ENCODE results near the gene TBX19.
"Not testable (repeated sequence)": the region's sequence is repeated elsewhere in the genome, so short reads cannot be mapped to it uniquely, and the experiment has no call there.

Gene TBX19

GRCh38 chr1:168348146-168348709 lies 67.6 kb downstream of the TBX19 start:
- TF ChIP-seq POLR2A (IDR thresholded peaks at IDR 0.05; ENCODE audit: extremely low read depth, insufficient read length) (no peak), MYC (IDR thresholded peaks at IDR 0.05; ENCODE audit: low read depth, low read length) (no peak)
- TF ChIP-seq, protein P1, sequence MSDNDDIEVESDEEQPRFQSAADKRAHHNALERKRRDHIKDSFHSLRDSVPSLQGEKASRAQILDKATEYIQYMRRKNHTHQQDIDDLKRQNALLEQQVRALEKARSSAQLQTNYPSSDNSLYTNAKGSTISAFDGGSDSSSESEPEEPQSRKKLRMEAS (IDR thresholded peaks at IDR 0.05; ENCODE audit: low read depth, low read length), result no peak
- TF ChIP-seq, protein P2, sequence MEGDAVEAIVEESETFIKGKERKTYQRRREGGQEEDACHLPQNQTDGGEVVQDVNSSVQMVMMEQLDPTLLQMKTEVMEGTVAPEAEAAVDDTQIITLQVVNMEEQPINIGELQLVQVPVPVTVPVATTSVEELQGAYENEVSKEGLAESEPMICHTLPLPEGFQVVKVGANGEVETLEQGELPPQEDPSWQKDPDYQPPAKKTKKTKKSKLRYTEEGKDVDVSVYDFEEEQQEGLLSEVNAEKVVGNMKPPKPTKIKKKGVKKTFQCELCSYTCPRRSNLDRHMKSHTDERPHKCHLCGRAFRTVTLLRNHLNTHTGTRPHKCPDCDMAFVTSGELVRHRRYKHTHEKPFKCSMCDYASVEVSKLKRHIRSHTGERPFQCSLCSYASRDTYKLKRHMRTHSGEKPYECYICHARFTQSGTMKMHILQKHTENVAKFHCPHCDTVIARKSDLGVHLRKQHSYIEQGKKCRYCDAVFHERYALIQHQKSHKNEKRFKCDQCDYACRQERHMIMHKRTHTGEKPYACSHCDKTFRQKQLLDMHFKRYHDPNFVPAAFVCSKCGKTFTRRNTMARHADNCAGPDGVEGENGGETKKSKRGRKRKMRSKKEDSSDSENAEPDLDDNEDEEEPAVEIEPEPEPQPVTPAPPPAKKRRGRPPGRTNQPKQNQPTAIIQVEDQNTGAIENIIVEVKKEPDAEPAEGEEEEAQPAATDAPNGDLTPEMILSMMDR (IDR thresholded peaks at IDR 0.05; ENCODE audit: low read depth, low read length), result no peak
- DNase-seq (ENCODE audit: low read depth), result peak; percentile 52
- H3K4me3 ChIP-seq (ENCODE audit: low read depth, low read length), result peak overlapping the region; percentile 60

DNA sequence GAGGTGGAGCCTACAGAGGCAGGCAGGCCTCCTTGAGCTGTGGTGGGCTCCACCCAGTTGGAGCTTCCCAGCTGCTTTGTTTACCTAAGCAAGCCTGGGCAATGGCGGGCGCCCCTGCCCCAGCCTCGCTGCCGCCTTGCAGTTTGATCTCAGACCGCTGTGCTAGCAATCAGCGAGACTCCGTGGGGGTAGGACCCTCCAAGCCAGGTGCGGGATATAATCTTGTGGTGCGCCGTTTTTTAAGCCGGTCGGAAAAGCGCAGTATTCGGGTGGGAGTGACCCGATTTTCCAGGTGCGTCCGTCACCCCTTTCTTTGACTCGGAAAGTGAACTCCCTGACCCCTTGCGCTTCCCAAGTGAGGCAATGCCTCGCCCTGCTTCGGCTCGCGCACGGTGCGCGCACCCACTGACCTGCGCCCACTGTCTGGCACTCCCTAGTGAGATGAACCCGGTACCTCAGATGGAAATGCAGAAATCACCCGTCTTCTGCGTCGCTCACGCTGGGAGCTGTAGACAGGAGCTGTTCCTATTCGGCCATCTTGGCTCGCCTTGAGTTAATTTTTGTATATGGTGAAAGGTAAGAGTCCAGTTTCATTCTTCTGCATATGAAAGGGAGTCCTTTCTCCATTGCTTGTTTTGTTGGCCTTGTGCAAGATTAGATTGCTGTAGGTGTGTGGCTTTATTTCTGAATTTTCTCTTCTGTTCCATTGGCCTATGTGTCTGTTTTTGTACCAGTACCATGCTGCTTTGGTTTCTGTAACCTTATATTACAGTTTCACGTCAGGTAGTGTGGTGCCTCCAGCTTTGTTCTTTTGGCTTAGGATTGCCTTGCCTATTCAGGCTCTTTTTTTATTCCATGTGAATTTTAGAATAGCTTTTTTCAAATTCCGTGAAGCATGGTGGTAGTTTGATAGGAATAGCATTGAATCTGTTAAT lies 73.9 kb downstream of the TBX19 start:
- DNase-seq (ENCODE audit: low read depth); H3K4me3 ChIP-seq (ENCODE audit: low read depth, low read length): not testable (repeated sequence)

DNA sequence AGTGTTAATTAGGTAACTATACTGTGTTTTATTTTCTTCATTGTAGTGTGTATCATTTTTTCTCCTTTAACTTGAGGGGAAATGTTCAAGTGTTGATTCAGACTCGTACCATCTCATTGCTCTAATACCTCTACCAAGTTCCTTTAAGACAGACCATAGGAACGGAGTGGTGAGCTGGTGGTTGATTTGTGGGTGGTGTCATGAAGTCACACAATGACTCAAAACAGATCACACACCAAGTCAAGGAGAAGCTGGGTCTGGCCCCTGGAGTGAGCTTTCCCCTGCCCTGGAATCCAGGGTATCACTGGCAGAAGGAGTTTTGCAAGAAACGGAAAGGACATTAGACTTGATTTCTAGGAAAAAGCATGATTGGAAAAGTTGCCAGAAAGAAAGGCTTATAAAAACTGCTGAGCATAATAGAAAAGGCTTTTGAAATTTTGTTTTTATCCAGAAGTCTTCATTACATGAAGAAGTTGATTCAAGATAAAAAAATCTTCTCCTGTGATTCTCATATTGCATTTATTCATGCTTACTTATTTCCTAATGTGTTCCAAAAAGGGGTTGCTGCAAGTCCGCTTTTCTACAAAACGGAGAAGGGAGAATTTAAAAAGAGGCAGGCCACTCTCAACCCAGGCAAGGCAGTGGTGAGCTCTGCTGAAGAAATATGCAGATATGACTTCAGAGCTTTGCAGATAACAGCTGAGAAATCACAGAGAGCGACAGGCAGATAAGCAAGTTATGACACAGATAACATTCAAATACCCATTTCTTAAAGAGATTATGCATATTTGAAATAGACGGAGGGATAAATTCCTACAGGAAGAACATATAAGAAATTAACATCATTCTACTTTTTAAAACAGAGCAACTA lies 79.7 kb downstream of the TBX19 start:
- TF ChIP-seq MYC (IDR thresholded peaks at IDR 0.05; ENCODE audit: low read depth, low read length) (no peak), POLR2A (IDR thresholded peaks at IDR 0.05; ENCODE audit: extremely low read depth, insufficient read length) (no peak)
- DNase-seq (ENCODE audit: low read depth), result no peak
- no peak overlapping the region for H3K4me3 ChIP-seq (ENCODE audit: low read depth, low read length)

DNA sequence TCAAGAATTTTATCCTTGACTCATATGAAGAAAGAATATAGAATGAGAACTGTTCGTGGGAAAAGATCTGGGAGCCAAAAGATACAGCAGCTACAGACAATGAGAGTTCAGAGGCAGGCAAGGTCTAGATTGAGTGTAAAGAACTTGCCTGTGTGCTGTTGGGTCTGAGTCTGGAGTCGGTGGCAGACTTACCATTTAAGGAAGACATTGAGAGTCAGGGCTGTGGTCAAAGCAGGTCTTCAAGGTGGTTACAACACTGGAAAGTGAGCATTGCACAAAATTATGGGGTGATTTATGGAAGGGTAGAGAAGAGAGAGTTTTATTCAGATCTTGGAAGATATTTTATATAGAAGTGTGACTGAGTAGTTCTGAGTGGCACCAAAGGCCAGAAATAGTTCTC lies 80.6 kb downstream of the TBX19 start:
- H3K4me3 ChIP-seq (ENCODE audit: low read depth, low read length), result no peak overlapping the region
- TF ChIP-seq, protein P2 (IDR thresholded peaks at IDR 0.05; ENCODE audit: low read depth, low read length), result no peak
- TF ChIP-seq, protein P1 (IDR thresholded peaks at IDR 0.05; ENCODE audit: low read depth, low read length), result no peak
- TF ChIP-seq POLR2A (IDR thresholded peaks at IDR 0.05; ENCODE audit: extremely low read depth, insufficient read length), result no peak
- no peak for TF ChIP-seq MYC (IDR thresholded peaks at IDR 0.05; ENCODE audit: low read depth, low read length)
- DNase-seq (ENCODE audit: low read depth), result no peak

GRCh38 chr1:168362991-168363390 lies 82.3 kb downstream of the TBX19 start:
- TF ChIP-seq POLR2A (IDR thresholded peaks at IDR 0.05; ENCODE audit: extremely low read depth, insufficient read length), result no peak
- TF ChIP-seq, protein P1 (IDR thresholded peaks at IDR 0.05; ENCODE audit: low read depth, low read length), result no peak
- H3K4me3 ChIP-seq (ENCODE audit: low read depth, low read length), result no peak overlapping the region
- no peak for DNase-seq (ENCODE audit: low read depth)
